Activated naive CD8-positive, alpha-beta T cell treated with anti-CD3 and anti-CD28 coated beads, Interleukin-2, amount 10 ng/mL, durations not matched to agents 7 days and 5 days (primary cell): ENCODE measurements around the gene MED25. TPM values are rescaled to one million over a fixed set of nuclear protein-coding genes. Genes with fewer than 3 reads are reported as not detected.

Source experiments
- ATAC-seq: fragments of 150-1000 bp; cut with Tn5 transposase; one replicate; pipeline ENCODE4 v1.10.0; 2021; ENCODE audit warnings: low read depth, moderate library complexity
- POLR2A ChIA-PET: fragments of 350-600 bp; sonication (Branson Sonifier 250); formaldehyde crosslinking; loops from one replicate; lab custom pipeline; 2021; ENCODE audit warnings: antibody characterized with exemption; lab: Charles Lee
- DNase-seq: peaks from one replicate; pipeline ENCODE4 v3.0.0; 2021
- H3K27ac Mint-ChIP-seq: one replicate; pipeline ENCODE4 v1.8.0; 2022; ENCODE audit warnings: mild to moderate bottlenecking, mixed read lengths
- H3K27me3 Mint-ChIP-seq: one replicate; pipeline ENCODE4 v1.8.0; 2022; ENCODE audit warnings: mild to moderate bottlenecking, moderate library complexity, mixed read lengths
- H3K36me3 Mint-ChIP-seq: one replicate; pipeline ENCODE4 v1.8.0; 2021; ENCODE audit warnings: mild to moderate bottlenecking, mixed read lengths
- H3K4me1 Mint-ChIP-seq: one replicate; pipeline ENCODE4 v1.8.0; 2021; ENCODE audit warnings: mixed read lengths
- H3K4me3 Mint-ChIP-seq: one replicate; pipeline ENCODE4 v1.8.0; 2022; ENCODE audit warnings: mild to moderate bottlenecking, moderate library complexity, mixed read lengths
- H3K9me3 Mint-ChIP-seq: one replicate; pipeline ENCODE4 v1.8.0; 2021; ENCODE audit warnings: mixed read lengths
- total RNA-seq, 2 experiments: library from RNA; stranded (reverse); gene quantifications; one replicate each; pipeline ENCODE4 v1.2.3, GENCODE V29; 2021

Gene MED25
- total RNA-seq, 2 experiments from 2014 or later = 60.4 to 66.3 TPM

GRCh38 chr19:49861107-49861506, 43.0 kb downstream of the MED25 start:
- Mint-ChIP-seq H3K27me3 (no peaks in the 10 kb centered on the region), H3K27ac (no peak overlapping the region), H3K4me3 (no peak overlapping the region), H3K36me3 (peaks cover 14% of the 10 kb centered on the region), H3K4me1 (peaks cover 13% of the 10 kb centered on the region), H3K9me3 (no peaks in the 10 kb centered on the region)
- DNase-seq (no peak), ATAC-seq (no peak)
- POLR2A ChIA-PET = interaction anchor here (1.1 kb wide), 1 partner anchor 41 kb away, joined by 3 read pairs; no protein-coding TSS in a partner anchor

GRCh38 chr19:49861541-49862378, 43.7 kb downstream of the MED25 start:
- Mint-ChIP-seq H3K4me1 (peaks cover 16% of the 10 kb centered on the region), H3K9me3 (no peaks in the 10 kb centered on the region), H3K36me3 (peaks cover 14% of the 10 kb centered on the region), H3K4me3 (no peak overlapping the region), H3K27me3 (no peaks in the 10 kb centered on the region), H3K27ac (no peak overlapping the region)
- ATAC-seq (no peak), DNase-seq (no peak)
- POLR2A ChIA-PET = no interaction called here

- H3K36me3 Mint-ChIP-seq = peaks cover 14% of the 10 kb centered on the region
- H3K4me1 Mint-ChIP-seq = peaks cover 17% of the 10 kb centered on the region
- no peak overlapping the region for H3K27ac Mint-ChIP-seq
- DNase-seq = peak; percentile 42
- POLR2A ChIA-PET = interaction anchor here (1.2 to 1.4 kb wide), 2 partner anchors 12 to 13 kb away, joined by 3 to 5 read pairs; partner anchors contain the start of gene PTOV1
- ATAC-seq = no peak
- H3K27me3 Mint-ChIP-seq = no peaks in the 10 kb centered on the region
- no peak overlapping the region for H3K4me3 Mint-ChIP-seq
- H3K9me3 Mint-ChIP-seq = no peaks in the 10 kb centered on the region
Measured at GRCh38 chr19:49862391-49863253, 44.5 kb downstream of the MED25 start.

- DNase-seq (peak; percentile 25), ATAC-seq (no peak)
- peaks cover 18% of the 10 kb centered on the region for H3K4me1 Mint-ChIP-seq
- no peak overlapping the region for H3K27ac Mint-ChIP-seq
- POLR2A ChIA-PET = interaction anchor here (1.1 to 1.4 kb wide), 3 partner anchors 12 to 15 kb away, joined by 3 to 5 read pairs (median 3); partner anchors contain the start of gene PTOV1
- H3K36me3 Mint-ChIP-seq = peaks cover 14% of the 10 kb centered on the region
- H3K27me3 Mint-ChIP-seq = no peaks in the 10 kb centered on the region
- H3K4me3 Mint-ChIP-seq = no peak overlapping the region
- H3K9me3 Mint-ChIP-seq = no peaks in the 10 kb centered on the region
Measured at GRCh38 chr19:49863254-49863934, 45.3 kb downstream of the MED25 start.

GRCh38 chr19:49863935-49864320, 45.8 kb downstream of the MED25 start:
- no peaks in the 10 kb centered on the region for H3K27me3 Mint-ChIP-seq
- DNase-seq (no peak), ATAC-seq (no peak)
- peaks cover 13% of the 10 kb centered on the region for H3K36me3 Mint-ChIP-seq
- H3K4me1 Mint-ChIP-seq = peaks cover 20% of the 10 kb centered on the region
- H3K4me3 Mint-ChIP-seq = no peak overlapping the region
- no peaks in the 10 kb centered on the region for H3K9me3 Mint-ChIP-seq
- POLR2A ChIA-PET = interaction anchor here (1.1 to 1.4 kb wide), 3 partner anchors 11 to 16 kb away, joined by 3 to 5 read pairs (median 3); partner anchors contain the start of gene PTOV1
- no peak overlapping the region for H3K27ac Mint-ChIP-seq

- no peak overlapping the region for H3K4me3 Mint-ChIP-seq
- peaks cover 13% of the 10 kb centered on the region for H3K36me3 Mint-ChIP-seq
- H3K27me3 Mint-ChIP-seq = no peaks in the 10 kb centered on the region
- POLR2A ChIA-PET = interaction anchor here (0.8 kb wide), 1 partner anchor 14 kb away, joined by 3 read pairs; no protein-coding TSS in a partner anchor
- DNase-seq (no peak), ATAC-seq (no peak)
- no peak overlapping the region for H3K27ac Mint-ChIP-seq
- peaks cover 20% of the 10 kb centered on the region for H3K4me1 Mint-ChIP-seq
- H3K9me3 Mint-ChIP-seq = no peaks in the 10 kb centered on the region
Measured at GRCh38 chr19:49864890-49865289, 46.8 kb downstream of the MED25 start.

GRCh38 chr19:49866933-49867782, 49.1 kb downstream of the MED25 start, which contains the start of gene PNKP:
PNKP (minus strand) TSS chr19:49867576; CDS start chr19:49867204, 372 bp downstream.
- H3K36me3 Mint-ChIP-seq = peaks cover 11% of the 10 kb centered on the region
- H3K27ac Mint-ChIP-seq = peak within 1 kb of the TSS; percentile 88
- peaks cover 32% of the 10 kb centered on the region for H3K4me1 Mint-ChIP-seq

GRCh38 chr19:49869009-49869483, 51.0 kb downstream of the MED25 start:
- DNase-seq (peak; percentile 85), ATAC-seq (peak; percentile 25)
- no peak overlapping the region for H3K4me3 Mint-ChIP-seq
- H3K9me3 Mint-ChIP-seq = no peaks in the 10 kb centered on the region
- H3K4me1 Mint-ChIP-seq = peaks cover 31% of the 10 kb centered on the region
- H3K36me3 Mint-ChIP-seq = peaks cover 6% of the 10 kb centered on the region
- no peaks in the 10 kb centered on the region for H3K27me3 Mint-ChIP-seq
- POLR2A ChIA-PET = interaction anchor here (0.7 to 2.0 kb wide), 11 partner anchors 8 to 279 kb away, joined by 3 to 17 read pairs (median 6); partner anchors contain the start of genes AKT1S1, ATF5, FUZ and IL4I1
- H3K27ac Mint-ChIP-seq = no peak overlapping the region

More at GRCh38 chr19:49866933-49867782, 49.1 kb downstream of the MED25 start, which contains the start of gene PNKP:
- DNase-seq (peak; percentile 91), ATAC-seq (peak; percentile 37)
- Mint-ChIP-seq H3K27me3 (no peaks in the 10 kb centered on the region), H3K9me3 (no peaks in the 10 kb centered on the region), H3K4me3 (no peak within 1 kb of the TSS)
- POLR2A ChIA-PET = interaction anchor here (0.6 to 2.5 kb wide), 9 partner anchors 9 to 1206 kb away, joined by 3 to 25 read pairs (median 4); partner anchors contain the start of genes AKT1S1, FUZ, MED25 and PTOV1

- Mint-ChIP-seq H3K9me3 (no peaks in the 10 kb centered on the region), H3K36me3 (peaks cover 4% of the 10 kb centered on the region), H3K4me3 (no peak overlapping the region), H3K4me1 (peaks cover 32% of the 10 kb centered on the region), H3K27ac (peak overlapping the region; percentile 94), H3K27me3 (no peaks in the 10 kb centered on the region)
- DNase-seq (peak; percentile 90), ATAC-seq (peak; percentile 85)
- POLR2A ChIA-PET = interaction anchor here (0.7 to 2.0 kb wide), 11 partner anchors 8 to 280 kb away, joined by 3 to 17 read pairs (median 6); partner anchors contain the start of genes AKT1S1, ATF5, FUZ and IL4I1
Measured at GRCh38 chr19:49869484-49870308, 51.6 kb downstream of the MED25 start.

GRCh38 chr19:49870309-49870901, 52.3 kb downstream of the MED25 start:
- DNase-seq (no peak), ATAC-seq (no peak)
- Mint-ChIP-seq H3K36me3 (peaks cover 3% of the 10 kb centered on the region), H3K9me3 (no peaks in the 10 kb centered on the region), H3K27ac (peak overlapping the region; percentile 94), H3K27me3 (no peaks in the 10 kb centered on the region), H3K4me3 (no peak overlapping the region), H3K4me1 (peaks cover 33% of the 10 kb centered on the region)
- POLR2A ChIA-PET = interaction anchor here (1.2 to 2.0 kb wide), 4 partner anchors 7 to 59 kb away, joined by 4 to 17 read pairs (median 10); partner anchors contain the start of genes AKT1S1, ATF5, FUZ and NUP62
